Measurements from ENCODE around the gene PCSK5.

DNA sequence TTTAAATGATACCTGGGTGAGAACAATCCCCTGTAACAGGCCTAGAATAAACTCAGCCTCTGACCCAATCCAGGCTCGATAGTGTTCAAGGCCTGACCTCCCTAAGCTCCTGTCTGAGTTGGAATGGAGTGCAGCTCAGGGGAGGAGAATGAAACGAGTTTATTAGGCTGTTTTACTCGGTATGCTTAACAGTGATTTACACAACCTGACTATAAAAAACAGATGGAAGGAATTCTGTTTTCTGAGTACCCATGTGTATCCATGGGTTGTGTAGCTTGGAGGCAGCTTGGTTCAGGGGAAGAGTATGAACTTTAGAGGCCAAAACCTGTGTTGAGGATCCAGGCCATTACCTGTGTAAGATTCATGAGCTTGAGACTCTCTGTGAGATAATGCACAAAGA is 67.8 kb downstream of the PCSK5 start:
- TF ChIP-seq, protein P1, sequence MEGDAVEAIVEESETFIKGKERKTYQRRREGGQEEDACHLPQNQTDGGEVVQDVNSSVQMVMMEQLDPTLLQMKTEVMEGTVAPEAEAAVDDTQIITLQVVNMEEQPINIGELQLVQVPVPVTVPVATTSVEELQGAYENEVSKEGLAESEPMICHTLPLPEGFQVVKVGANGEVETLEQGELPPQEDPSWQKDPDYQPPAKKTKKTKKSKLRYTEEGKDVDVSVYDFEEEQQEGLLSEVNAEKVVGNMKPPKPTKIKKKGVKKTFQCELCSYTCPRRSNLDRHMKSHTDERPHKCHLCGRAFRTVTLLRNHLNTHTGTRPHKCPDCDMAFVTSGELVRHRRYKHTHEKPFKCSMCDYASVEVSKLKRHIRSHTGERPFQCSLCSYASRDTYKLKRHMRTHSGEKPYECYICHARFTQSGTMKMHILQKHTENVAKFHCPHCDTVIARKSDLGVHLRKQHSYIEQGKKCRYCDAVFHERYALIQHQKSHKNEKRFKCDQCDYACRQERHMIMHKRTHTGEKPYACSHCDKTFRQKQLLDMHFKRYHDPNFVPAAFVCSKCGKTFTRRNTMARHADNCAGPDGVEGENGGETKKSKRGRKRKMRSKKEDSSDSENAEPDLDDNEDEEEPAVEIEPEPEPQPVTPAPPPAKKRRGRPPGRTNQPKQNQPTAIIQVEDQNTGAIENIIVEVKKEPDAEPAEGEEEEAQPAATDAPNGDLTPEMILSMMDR (IDR thresholded peaks at IDR 0.05; ENCODE audit: insufficient read depth, low read length, poor library complexity, severe bottlenecking), result no peak
- TF ChIP-seq EZH2phosphoT487 (conservative IDR thresholded peaks at IDR 0.05; ENCODE audit: low read length), result no peak
